Cardiac fibroblast (primary cell): Measurements from ENCODE around the gene FPGS.

Source experiments
- DNase-seq, 2 donors: peaks; one replicate each; pipeline versions ENCODE4 v3.0.0 to v3.0.0-alpha.2; 2010; ENCODE audit warnings: low read depth in 2 of 2
- H3K4me3 ChIP-seq, 2 donors: replicated peaks in 1 of 2; 1 replicate in 1 of 2; 2 replicates in 1 of 2; pipeline ENCODE4 v1.5.1; 2011; ENCODE audit warnings: low read depth in 2 of 2, low read length in 2 of 2, mild to moderate bottlenecking in 2 of 2, moderate library complexity in 1 of 2
- TF ChIP-seq, protein P1 (sequence below): IDR thresholded peaks from one replicate; pipeline ENCODE4 v1.5.1; 2011; ENCODE audit warnings: low read depth, mild to moderate bottlenecking, low read length, inconsistent platforms

Gene FPGS

DNA sequence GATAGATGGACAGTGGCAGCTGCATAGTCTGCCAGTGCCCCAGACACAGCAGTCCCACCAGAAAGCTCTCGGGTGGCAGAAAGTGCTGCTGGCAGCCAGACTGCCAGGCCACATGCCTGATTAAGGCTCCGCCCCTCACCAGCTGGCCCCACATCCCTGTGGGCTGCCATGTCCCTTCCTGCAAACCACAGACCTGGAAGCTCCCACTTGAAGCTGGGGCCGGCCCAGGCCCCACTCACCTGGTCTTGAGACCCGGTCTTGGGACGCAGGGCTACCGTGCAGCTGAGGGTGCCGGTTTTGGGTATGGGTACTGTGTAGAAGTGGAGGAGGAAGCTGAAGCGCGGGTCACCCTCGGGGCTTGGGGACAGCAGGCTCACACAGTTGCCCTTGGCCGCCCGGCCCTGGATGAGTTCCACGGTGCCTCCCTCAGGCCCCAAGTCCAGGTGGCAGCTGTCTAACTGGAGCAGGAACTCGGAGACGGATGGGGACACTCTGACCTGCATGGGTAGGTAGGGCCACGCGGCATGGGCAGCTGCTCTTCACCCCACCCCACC is 15.3 kb downstream of the FPGS start:
- H3K4me3 ChIP-seq: no peak overlapping the region
- TF ChIP-seq, protein P1, sequence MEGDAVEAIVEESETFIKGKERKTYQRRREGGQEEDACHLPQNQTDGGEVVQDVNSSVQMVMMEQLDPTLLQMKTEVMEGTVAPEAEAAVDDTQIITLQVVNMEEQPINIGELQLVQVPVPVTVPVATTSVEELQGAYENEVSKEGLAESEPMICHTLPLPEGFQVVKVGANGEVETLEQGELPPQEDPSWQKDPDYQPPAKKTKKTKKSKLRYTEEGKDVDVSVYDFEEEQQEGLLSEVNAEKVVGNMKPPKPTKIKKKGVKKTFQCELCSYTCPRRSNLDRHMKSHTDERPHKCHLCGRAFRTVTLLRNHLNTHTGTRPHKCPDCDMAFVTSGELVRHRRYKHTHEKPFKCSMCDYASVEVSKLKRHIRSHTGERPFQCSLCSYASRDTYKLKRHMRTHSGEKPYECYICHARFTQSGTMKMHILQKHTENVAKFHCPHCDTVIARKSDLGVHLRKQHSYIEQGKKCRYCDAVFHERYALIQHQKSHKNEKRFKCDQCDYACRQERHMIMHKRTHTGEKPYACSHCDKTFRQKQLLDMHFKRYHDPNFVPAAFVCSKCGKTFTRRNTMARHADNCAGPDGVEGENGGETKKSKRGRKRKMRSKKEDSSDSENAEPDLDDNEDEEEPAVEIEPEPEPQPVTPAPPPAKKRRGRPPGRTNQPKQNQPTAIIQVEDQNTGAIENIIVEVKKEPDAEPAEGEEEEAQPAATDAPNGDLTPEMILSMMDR: no peak
- no peak for DNase-seq

DNA sequence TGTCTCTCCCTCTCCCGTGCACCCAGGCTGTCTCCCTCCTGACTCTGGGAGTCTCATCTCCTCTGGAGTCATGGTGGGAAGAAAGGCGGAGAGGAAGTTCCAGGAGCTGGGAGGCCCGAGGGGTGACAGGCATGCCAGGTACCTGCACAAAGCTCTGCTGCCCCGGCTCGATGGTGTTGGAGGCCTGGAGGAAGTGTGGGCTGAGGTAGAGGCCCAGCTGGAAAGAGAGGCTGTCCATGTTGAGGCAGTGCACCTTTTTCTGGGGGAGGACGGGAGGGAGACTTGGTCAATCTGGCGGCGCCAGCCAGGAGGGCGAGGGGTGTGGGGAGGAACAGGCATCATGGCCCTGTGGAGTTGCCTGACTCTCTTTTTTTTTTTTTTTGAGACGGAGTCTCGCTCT is 15.9 kb downstream of the FPGS start:
- no peak overlapping the region for H3K4me3 ChIP-seq
- TF ChIP-seq, protein P1: no peak
- DNase-seq: no peak

DNA sequence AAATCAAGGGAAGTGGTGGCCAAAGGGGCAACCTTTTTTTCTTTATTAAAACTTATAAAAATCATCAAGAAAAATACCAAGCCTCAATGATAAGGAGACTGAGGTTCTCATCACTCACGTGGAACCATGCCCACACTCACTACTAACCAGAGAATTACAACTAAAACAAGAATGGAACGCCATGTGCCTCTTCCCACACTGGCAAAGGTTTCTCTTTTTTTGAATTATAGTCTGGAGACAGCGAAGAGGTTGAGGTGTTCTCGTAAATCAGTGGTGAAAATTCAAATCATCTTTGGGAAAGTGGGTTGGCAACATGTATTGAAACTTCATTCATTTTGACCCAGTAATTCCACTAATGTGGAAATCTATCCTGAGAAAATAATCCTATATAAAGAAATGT is 19.4 kb downstream of the FPGS start:
- DNase-seq: no peak
- TF ChIP-seq, protein P1: no peak
- H3K4me3 ChIP-seq: no peak overlapping the region

DNA sequence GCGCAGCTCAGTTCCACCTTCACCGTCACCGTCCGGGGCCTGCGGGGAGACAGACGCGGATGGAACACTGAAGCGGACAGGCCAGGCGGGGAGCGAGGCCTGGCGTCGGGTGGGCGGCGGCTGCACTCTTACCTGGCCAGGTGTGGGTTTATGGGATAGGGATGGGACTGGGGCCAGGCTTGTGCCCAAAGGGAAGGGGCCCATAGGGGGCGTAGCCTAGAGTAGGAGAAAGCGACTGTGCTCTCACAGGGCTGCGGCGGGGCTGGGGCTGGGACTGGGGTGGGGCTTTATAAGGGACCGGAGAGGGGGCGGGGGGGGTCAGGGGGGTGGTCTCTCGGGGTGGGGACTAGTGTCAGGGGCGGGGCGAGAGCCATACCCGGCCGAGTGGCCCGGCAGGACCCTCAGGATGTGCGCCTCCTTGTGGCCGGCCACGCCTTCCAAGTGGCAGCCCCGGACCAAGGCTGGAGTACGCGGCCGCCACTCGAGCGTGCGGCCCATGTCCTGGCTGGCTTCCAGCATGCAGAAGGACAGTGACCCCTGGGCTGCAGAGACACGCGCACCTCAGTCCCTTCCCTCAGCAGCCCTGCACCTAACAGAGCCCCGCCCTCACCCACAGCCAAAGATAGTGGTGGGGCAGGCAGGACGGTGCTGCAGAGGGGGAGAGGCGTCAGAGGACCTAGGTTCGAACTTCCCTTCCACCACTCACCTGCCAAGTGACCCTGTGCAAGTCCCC is 22.8 kb downstream of the FPGS start:
- no peak overlapping the region for H3K4me3 ChIP-seq
- DNase-seq: no peak
- TF ChIP-seq, protein P1: peak; percentile 9

DNA sequence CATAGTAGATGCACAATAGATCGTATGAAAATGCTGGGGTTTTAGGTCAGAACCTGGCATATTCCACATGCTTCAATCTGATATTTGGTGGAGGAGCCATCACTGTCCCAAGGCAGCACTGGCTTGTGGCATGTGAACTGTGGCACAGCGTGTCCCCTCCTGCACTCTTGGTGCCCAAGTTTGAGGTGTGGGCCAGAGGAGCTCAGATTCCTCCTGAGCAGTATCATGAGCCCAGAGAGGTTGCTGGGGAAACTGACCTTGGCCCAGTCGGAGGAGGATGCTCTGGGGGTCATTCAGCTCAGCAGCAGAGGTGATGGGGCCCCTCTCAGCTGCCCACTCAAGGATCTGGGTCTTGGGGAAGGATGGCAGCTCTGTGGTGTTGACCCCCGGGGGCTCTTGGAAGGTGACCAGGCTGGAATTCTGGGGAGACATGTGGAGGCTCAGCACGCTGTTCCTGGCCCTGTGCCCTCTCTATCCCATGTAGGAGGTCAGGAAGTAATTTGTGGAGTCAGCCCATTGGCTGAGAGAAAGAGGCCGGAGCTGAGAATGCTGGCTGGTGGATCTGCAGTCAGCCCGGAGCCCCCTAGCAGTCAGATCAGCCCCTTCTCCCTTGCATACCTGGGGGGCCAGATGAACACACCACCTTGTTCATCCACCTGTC is 23.7 kb downstream of the FPGS start:
- TF ChIP-seq, protein P1: no peak
- no peak overlapping the region for H3K4me3 ChIP-seq
- DNase-seq: no peak

DNA sequence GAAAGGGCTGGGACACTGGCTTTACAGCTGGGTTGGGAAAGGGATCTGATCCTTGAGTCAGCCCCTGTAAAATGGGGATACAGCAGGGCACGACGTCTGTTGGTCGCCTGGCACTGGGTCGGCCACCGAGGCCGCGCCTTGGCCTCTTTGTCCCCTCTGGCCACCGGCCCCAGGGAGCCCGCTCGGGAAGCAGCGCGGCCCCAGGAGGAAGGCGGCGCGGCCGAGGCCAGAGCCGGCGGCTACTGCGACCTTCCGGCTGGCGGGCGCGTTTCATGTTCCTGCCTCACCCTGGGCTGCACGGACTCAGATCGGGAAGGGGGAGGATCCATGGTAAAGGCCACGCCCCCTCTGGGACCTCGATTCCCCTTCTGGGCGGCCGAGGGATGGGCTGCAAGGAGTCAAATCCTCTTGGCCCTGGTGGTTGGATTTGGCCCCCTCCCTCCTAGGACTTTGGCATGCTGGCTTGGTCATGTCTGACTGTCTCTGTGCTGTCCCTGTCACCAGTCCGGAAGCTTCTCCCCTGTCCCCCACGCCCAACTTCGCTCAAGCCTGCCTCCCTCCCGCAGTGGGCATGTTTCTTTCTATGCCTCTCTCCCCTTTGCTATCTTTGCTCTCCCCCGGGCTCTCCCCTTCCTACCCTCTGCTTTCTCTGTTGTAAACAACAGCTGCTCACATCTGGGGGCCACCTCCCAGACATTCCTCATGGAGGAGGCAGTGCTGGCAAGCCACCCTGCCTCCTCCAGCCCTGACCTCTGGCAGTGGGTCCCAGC is 25.8 kb downstream of the FPGS start:
- no peak overlapping the region for H3K4me3 ChIP-seq
- TF ChIP-seq, protein P1: no peak
- DNase-seq: peak; percentile 73 to 87
